HepG2 (cell line): Measurements from ENCODE around the gene SEC61B. TPM values are rescaled to one million over a fixed set of nuclear protein-coding genes. Genes with fewer than 3 reads are reported as not detected.
A peak's percentile ranks its signal among the peaks of the same experiment; 100 is the strongest.

Experiments
- HMGA1 ChIP-seq: sonication (generic); formaldehyde crosslinking; conservative IDR thresholded peaks from 2 replicates; pipeline ENCODE4 v1.4.0; 2020; ENCODE audit warnings: missing genetic modification reagents
- NFE2L1 ChIP-seq: sonication (generic); formaldehyde crosslinking; IDR thresholded peaks from 2 replicates; pipeline ENCODE4 v1.4.0; 2020; ENCODE audit warnings: missing genetic modification reagents, mild to moderate bottlenecking, borderline replicate concordance
- RARG ChIP-seq: sonication (generic); formaldehyde crosslinking; IDR thresholded peaks from 2 replicates; pipeline ENCODE4 v1.4.0; 2020; ENCODE audit warnings: low read depth, mild to moderate bottlenecking, missing genetic modification reagents
- REL ChIP-seq: sonication (generic); formaldehyde crosslinking; conservative IDR thresholded peaks from 2 replicates; pipeline ENCODE4 v1.8.0; 2022; ENCODE audit warnings: mild to moderate bottlenecking, missing genetic modification reagents, moderate library complexity
- SKI ChIP-seq: fragments of 450-650 bp; IDR thresholded peaks from one replicate; pipeline ENCODE4 v1.6.1; 2018; ENCODE audit warnings: mild to moderate bottlenecking; ENCODE audit not compliant: partially characterized antibody
- SOX5 ChIP-seq: IDR thresholded peaks from 2 replicates; pipeline ENCODE4 v1.6.1; 2016; ENCODE audit warnings: borderline replicate concordance
- ZNF296 ChIP-seq: sonication (generic); formaldehyde crosslinking; conservative IDR thresholded peaks from 2 replicates; pipeline ENCODE4 v1.5.0; 2020; ENCODE audit warnings: mild to moderate bottlenecking, missing genetic modification reagents
- ZNF446 ChIP-seq: sonication (generic); formaldehyde crosslinking; IDR thresholded peaks from 2 replicates; pipeline ENCODE4 v1.5.0; 2020; ENCODE audit warnings: mild to moderate bottlenecking, missing genetic modification reagents
- ZNF546 ChIP-seq: sonication (generic); formaldehyde crosslinking; conservative IDR thresholded peaks from 2 replicates; pipeline ENCODE4 v1.8.1; 2023; ENCODE audit warnings: mild to moderate bottlenecking, missing genetic modification reagents
- polyA plus RNA-seq, 8 experiments: library from polyadenylated mRNA; depleted of rRNA in 3 of 8; stranded (reverse) in 7 of 8; unstranded in 1 of 8; fragments of >200 nt; fragmentation: Illumina TruSeq in 4 of 8; extraction: Trizol in 4 of 8; gene quantifications; 2 replicates each; pipeline versions ENCODE4 v1.2.1 to v1.2.3, GENCODE V29; 2011 to 2016; ENCODE audit warnings: low read depth in 4 of 8, missing spikeins in 1 of 8, mixed read lengths in 1 of 8; ENCODE audit not compliant: insufficient read depth in 1 of 8
- total RNA-seq, 5 experiments: library from RNA; depleted of rRNA; stranded (reverse); fragments of >200 nt; fragmentation: Illumina TruSeq; extraction: Trizol; gene quantifications; 2 replicates each; pipeline ENCODE4 v1.2.3, GENCODE V29; 2016; ENCODE audit warnings: low read depth in 1 of 5
- TF ChIP-seq, protein P1 (sequence below): sonication (generic); formaldehyde crosslinking; IDR thresholded peaks from 2 replicates; pipeline ENCODE4 v1.9.0; 2021; ENCODE audit warnings: mild to moderate bottlenecking, missing genetic modification reagents
- TF ChIP-seq, protein P2 (sequence below): sonication (generic); formaldehyde crosslinking; IDR thresholded peaks from 2 replicates; pipeline ENCODE4 v1.8.1; 2023; ENCODE audit warnings: mild to moderate bottlenecking, missing genetic modification reagents, borderline replicate concordance
- TF ChIP-seq, protein P3 (sequence below): sonication (generic); formaldehyde crosslinking; IDR thresholded peaks from 2 replicates; pipeline ENCODE4 v1.5.0; 2020; ENCODE audit warnings: missing genetic modification reagents
- TF ChIP-seq, protein P4 (sequence below): sonication (generic); formaldehyde crosslinking; IDR thresholded peaks from 2 replicates; pipeline ENCODE4 v1.4.0; 2020; ENCODE audit warnings: mild to moderate bottlenecking, missing genetic modification reagents
- TF ChIP-seq, protein P5 (sequence below): sonication (generic); formaldehyde crosslinking; IDR thresholded peaks from 2 replicates; pipeline ENCODE4 v1.5.0; 2020; ENCODE audit warnings: missing genetic modification reagents

The SEC61B gene
- total and polyA plus RNA-seq, 2 of the 13 experiments (the other 11 are each of a cell fraction or from before 2014, with no cell fraction given): 191 to 368 TPM

DNA sequence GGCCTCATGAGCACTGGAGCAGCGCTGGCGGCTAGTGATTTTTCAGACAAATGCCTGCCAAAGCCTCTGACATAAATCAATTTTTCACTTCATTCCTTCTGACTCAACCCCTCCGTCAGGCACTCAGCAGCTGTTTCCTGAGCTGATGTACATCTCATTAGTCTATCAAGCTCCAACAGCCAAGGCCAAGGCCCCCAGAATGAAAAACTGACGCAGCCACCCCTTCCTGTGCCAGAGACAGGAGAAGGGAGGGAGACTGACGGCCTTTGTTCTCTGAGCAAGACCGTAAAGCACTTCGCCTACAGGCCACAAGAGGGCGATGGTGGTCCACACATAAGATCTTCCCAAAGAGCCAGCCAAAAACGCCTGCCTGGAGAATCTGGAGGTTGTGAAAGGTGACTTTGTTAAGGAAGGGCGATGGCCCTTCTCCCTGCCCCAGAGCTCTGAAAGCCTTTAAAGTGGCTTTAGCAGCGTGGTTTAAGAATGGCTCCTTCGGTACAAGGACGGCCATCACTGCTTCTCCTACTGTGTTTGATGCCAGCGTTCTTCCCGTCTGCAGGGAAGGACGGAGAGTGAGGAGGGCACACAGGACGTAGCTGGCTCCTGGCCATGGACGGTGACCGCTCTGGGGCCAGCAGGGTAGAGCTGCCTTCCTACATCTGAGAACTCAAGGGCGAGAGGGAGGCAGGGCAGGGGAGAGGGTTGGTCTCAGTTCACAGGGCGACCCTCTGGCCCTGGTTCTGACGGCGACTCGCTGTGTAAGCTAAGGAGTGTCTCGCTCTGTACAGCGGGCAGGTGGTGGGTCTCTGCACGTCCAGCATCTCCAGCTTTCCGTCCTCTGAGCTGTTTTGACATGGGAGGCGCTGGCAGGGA is 37.4 kb upstream of the SEC61B start (continued):
- TF ChIP-seq, protein P1, sequence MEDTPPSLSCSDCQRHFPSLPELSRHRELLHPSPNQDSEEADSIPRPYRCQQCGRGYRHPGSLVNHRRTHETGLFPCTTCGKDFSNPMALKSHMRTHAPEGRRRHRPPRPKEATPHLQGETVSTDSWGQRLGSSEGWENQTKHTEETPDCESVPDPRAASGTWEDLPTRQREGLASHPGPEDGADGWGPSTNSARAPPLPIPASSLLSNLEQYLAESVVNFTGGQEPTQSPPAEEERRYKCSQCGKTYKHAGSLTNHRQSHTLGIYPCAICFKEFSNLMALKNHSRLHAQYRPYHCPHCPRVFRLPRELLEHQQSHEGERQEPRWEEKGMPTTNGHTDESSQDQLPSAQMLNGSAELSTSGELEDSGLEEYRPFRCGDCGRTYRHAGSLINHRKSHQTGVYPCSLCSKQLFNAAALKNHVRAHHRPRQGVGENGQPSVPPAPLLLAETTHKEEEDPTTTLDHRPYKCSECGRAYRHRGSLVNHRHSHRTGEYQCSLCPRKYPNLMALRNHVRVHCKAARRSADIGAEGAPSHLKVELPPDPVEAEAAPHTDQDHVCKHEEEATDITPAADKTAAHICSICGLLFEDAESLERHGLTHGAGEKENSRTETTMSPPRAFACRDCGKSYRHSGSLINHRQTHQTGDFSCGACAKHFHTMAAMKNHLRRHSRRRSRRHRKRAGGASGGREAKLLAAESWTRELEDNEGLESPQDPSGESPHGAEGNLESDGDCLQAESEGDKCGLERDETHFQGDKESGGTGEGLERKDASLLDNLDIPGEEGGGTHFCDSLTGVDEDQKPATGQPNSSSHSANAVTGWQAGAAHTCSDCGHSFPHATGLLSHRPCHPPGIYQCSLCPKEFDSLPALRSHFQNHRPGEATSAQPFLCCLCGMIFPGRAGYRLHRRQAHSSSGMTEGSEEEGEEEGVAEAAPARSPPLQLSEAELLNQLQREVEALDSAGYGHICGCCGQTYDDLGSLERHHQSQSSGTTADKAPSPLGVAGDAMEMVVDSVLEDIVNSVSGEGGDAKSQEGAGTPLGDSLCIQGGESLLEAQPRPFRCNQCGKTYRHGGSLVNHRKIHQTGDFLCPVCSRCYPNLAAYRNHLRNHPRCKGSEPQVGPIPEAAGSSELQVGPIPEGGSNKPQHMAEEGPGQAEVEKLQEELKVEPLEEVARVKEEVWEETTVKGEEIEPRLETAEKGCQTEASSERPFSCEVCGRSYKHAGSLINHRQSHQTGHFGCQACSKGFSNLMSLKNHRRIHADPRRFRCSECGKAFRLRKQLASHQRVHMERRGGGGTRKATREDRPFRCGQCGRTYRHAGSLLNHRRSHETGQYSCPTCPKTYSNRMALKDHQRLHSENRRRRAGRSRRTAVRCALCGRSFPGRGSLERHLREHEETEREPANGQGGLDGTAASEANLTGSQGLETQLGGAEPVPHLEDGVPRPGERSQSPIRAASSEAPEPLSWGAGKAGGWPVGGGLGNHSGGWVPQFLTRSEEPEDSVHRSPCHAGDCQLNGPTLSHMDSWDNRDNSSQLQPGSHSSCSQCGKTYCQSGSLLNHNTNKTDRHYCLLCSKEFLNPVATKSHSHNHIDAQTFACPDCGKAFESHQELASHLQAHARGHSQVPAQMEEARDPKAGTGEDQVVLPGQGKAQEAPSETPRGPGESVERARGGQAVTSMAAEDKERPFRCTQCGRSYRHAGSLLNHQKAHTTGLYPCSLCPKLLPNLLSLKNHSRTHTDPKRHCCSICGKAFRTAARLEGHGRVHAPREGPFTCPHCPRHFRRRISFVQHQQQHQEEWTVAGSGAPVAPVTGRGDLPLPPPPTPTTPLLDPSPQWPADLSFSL (CRISPR knock-in tag): no peak
- TF ChIP-seq, protein P2, sequence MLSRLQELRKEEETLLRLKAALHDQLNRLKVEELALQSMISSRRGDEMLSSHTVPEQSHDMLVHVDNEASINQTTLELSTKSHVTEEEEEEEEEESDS (CRISPR knock-in tag): no peak
- TF ChIP-seq, protein P3, sequence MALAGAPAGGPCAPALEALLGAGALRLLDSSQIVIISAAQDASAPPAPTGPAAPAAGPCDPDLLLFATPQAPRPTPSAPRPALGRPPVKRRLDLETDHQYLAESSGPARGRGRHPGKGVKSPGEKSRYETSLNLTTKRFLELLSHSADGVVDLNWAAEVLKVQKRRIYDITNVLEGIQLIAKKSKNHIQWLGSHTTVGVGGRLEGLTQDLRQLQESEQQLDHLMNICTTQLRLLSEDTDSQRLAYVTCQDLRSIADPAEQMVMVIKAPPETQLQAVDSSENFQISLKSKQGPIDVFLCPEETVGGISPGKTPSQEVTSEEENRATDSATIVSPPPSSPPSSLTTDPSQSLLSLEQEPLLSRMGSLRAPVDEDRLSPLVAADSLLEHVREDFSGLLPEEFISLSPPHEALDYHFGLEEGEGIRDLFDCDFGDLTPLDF (CRISPR knock-in tag): no peak
- no peak for TF ChIP-seq NFE2L1 (CRISPR knock-in tag)
- TF ChIP-seq, protein P4, sequence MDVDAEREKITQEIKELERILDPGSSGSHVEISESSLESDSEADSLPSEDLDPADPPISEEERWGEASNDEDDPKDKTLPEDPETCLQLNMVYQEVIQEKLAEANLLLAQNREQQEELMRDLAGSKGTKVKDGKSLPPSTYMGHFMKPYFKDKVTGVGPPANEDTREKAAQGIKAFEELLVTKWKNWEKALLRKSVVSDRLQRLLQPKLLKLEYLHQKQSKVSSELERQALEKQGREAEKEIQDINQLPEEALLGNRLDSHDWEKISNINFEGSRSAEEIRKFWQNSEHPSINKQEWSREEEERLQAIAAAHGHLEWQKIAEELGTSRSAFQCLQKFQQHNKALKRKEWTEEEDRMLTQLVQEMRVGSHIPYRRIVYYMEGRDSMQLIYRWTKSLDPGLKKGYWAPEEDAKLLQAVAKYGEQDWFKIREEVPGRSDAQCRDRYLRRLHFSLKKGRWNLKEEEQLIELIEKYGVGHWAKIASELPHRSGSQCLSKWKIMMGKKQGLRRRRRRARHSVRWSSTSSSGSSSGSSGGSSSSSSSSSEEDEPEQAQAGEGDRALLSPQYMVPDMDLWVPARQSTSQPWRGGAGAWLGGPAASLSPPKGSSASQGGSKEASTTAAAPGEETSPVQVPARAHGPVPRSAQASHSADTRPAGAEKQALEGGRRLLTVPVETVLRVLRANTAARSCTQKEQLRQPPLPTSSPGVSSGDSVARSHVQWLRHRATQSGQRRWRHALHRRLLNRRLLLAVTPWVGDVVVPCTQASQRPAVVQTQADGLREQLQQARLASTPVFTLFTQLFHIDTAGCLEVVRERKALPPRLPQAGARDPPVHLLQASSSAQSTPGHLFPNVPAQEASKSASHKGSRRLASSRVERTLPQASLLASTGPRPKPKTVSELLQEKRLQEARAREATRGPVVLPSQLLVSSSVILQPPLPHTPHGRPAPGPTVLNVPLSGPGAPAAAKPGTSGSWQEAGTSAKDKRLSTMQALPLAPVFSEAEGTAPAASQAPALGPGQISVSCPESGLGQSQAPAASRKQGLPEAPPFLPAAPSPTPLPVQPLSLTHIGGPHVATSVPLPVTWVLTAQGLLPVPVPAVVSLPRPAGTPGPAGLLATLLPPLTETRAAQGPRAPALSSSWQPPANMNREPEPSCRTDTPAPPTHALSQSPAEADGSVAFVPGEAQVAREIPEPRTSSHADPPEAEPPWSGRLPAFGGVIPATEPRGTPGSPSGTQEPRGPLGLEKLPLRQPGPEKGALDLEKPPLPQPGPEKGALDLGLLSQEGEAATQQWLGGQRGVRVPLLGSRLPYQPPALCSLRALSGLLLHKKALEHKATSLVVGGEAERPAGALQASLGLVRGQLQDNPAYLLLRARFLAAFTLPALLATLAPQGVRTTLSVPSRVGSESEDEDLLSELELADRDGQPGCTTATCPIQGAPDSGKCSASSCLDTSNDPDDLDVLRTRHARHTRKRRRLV (CRISPR knock-in tag): no peak
- no peak for TF ChIP-seq SKI
- TF ChIP-seq, protein P5, sequence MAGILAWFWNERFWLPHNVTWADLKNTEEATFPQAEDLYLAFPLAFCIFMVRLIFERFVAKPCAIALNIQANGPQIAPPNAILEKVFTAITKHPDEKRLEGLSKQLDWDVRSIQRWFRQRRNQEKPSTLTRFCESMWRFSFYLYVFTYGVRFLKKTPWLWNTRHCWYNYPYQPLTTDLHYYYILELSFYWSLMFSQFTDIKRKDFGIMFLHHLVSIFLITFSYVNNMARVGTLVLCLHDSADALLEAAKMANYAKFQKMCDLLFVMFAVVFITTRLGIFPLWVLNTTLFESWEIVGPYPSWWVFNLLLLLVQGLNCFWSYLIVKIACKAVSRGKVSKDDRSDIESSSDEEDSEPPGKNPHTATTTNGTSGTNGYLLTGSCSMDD: no peak
- no peak for TF ChIP-seq ZNF546 (CRISPR knock-in tag)
- TF ChIP-seq ZNF296 (CRISPR knock-in tag): 0 out of 2 replicates have a peak, but pooled peaks have one; percentile 34
- TF ChIP-seq RARG (CRISPR knock-in tag): no peak
- TF ChIP-seq ZNF446 (CRISPR knock-in tag): no peak
- TF ChIP-seq HMGA1 (CRISPR knock-in tag): no peak
- TF ChIP-seq SOX5 (CRISPR knock-in tag): no peak
- no peak for TF ChIP-seq REL (CRISPR knock-in tag)
